Measurements from ENCODE around the gene BAZ1A.

The BAZ1A gene

DNA sequence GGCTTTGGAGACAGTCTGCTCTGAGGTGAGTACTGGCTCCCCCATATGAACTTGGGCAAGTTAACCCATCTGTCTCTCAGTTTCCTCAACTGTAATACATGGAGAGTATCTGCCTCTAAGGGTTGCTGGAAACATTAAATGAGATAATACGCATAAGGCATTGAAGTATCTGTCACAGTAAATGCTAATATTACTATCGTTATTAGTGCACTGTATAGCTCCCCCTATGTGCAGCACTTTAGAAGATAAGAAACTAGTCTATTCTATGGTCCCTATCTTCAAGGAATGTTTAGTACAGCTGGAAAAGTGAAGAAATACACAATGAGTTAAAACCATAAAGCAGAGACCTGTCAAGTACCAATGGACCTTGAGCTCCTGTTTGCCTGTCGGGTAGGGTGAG is 109.1 kb downstream of the BAZ1A start:
- Histone ChIP-seq H3K4me2 (ENCODE audit: low read length) (no peak overlapping the region), H3K23ac (ENCODE audit: low read length) (no peak overlapping the region), H3K27me3 (ENCODE audit: insufficient read depth, low read length, poor library complexity) (no peaks in the 10 kb centered on the region), H3K56ac (ENCODE audit: low read length) (no peak overlapping the region), H2AK5ac (ENCODE audit: low read length) (no peak overlapping the region), H3K79me2 (ENCODE audit: control insufficient read depth, insufficient read depth, low read length) (no peaks in the 10 kb centered on the region), H4K8ac (ENCODE audit: low read depth, low read length) (no peak overlapping the region), H3K9ac (ENCODE audit: low read length) (no peak overlapping the region), H3K4me1 (ENCODE audit: control insufficient read depth, low read depth, low read length) (no peaks in the 10 kb centered on the region), H2BK120ac (ENCODE audit: low read depth, low read length) (no peak overlapping the region), H3K18ac (ENCODE audit: low read length) (no peak overlapping the region), H4K5ac (ENCODE audit: low read length) (no peak overlapping the region), H3K4ac (ENCODE audit: low read depth, low read length) (no peak overlapping the region), H3K27ac (ENCODE audit: low read depth, low read length) (no peak overlapping the region), H3K36me3 (ENCODE audit: control insufficient read depth, insufficient read depth, low read length) (peaks cover 2% of the 10 kb centered on the region), H2BK15ac (replicated peaks; ENCODE audit: low read depth) (no peak overlapping the region), H3K79me1 (ENCODE audit: low read length) (no peaks in the 10 kb centered on the region), H2BK5ac (ENCODE audit: low read length) (no peak overlapping the region), H3K4me3 (ENCODE audit: low read length) (no peak overlapping the region)
- DNase-seq = no peak
- WGBS (ENCODE audit: extremely low coverage, insufficient coverage, low lambda C conversion rate) = no CpG with 5 or more reads among the region's 3 CpGs

GRCh38 chr14:34755215-34755614 is 119.9 kb downstream of the BAZ1A start:
- Histone ChIP-seq H3K4me1 (ENCODE audit: control insufficient read depth, low read depth, low read length) (no peaks in the 10 kb centered on the region), H3K27me3 (ENCODE audit: insufficient read depth, low read length, poor library complexity) (no peaks in the 10 kb centered on the region), H3K4ac (ENCODE audit: low read depth, low read length) (no peak overlapping the region), H3K36me3 (ENCODE audit: control insufficient read depth, insufficient read depth, low read length) (no peaks in the 10 kb centered on the region), H2BK120ac (ENCODE audit: low read depth, low read length) (no peak overlapping the region), H3K79me1 (ENCODE audit: low read length) (no peaks in the 10 kb centered on the region), H3K27ac (ENCODE audit: low read depth, low read length) (no peak overlapping the region), H3K18ac (ENCODE audit: low read length) (no peak overlapping the region), H3K4me3 (ENCODE audit: low read length) (no peak overlapping the region), H2BK5ac (ENCODE audit: low read length) (no peak overlapping the region), H3K4me2 (ENCODE audit: low read length) (no peak overlapping the region), H2AK5ac (ENCODE audit: low read length) (no peak overlapping the region), H3K23ac (ENCODE audit: low read length) (no peak overlapping the region), H4K8ac (ENCODE audit: low read depth, low read length) (no peak overlapping the region), H4K5ac (ENCODE audit: low read length) (no peak overlapping the region), H2BK15ac (replicated peaks; ENCODE audit: low read depth) (no peak overlapping the region), H3K9ac (ENCODE audit: low read length) (no peak overlapping the region), H3K56ac (ENCODE audit: low read length) (no peak overlapping the region), H3K79me2 (ENCODE audit: control insufficient read depth, insufficient read depth, low read length) (no peaks in the 10 kb centered on the region)
- DNase-seq = no peak
- WGBS (ENCODE audit: extremely low coverage, insufficient coverage, low lambda C conversion rate) = no CpG with 5 or more reads among the region's 2 CpGs

DNA sequence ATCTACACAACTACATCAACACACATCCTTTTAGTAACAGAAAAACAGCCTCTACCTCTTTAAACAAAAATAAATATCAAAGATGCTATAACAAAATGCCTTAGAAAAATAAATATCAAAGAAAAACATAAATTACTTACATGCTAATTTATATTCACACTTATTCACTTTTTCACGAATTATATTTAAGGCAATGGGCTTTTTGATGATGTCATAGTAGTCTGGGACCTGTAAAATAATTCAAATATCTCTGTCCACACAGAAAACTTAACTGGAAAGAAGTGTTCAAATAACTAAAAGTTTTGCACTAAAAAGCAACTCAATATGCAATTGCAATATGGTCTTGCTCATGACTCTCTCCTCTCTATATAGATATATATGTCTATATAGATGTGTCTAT is 120.5 kb downstream of the BAZ1A start:
- H3K4ac ChIP-seq (ENCODE audit: low read depth, low read length) = no peak overlapping the region
- H4K5ac ChIP-seq (ENCODE audit: low read length) = no peak overlapping the region
- H3K23ac ChIP-seq (ENCODE audit: low read length) = no peak overlapping the region
- no peak overlapping the region for H2AK5ac ChIP-seq (ENCODE audit: low read length)
- H3K79me1 ChIP-seq (ENCODE audit: low read length) = no peaks in the 10 kb centered on the region
- no peak overlapping the region for H3K9ac ChIP-seq (ENCODE audit: low read length)
- H3K79me2 ChIP-seq (ENCODE audit: control insufficient read depth, insufficient read depth, low read length) = no peaks in the 10 kb centered on the region
- WGBS (ENCODE audit: extremely low coverage, insufficient coverage, low lambda C conversion rate) = 100% methylated on average over 1 of the region's 1 CpG
- DNase-seq = no peak
- no peak overlapping the region for H3K18ac ChIP-seq (ENCODE audit: low read length)
- H3K56ac ChIP-seq (ENCODE audit: low read length) = no peak overlapping the region
- no peak overlapping the region for H2BK15ac ChIP-seq (replicated peaks; ENCODE audit: low read depth)
- H3K4me1 ChIP-seq (ENCODE audit: control insufficient read depth, low read depth, low read length) = no peaks in the 10 kb centered on the region
- no peak overlapping the region for H3K4me2 ChIP-seq (ENCODE audit: low read length)
- H3K27ac ChIP-seq (ENCODE audit: low read depth, low read length) = no peak overlapping the region
- H4K8ac ChIP-seq (ENCODE audit: low read depth, low read length) = no peak overlapping the region
- H3K4me3 ChIP-seq (ENCODE audit: low read length) = no peak overlapping the region
- H3K27me3 ChIP-seq (ENCODE audit: insufficient read depth, low read length, poor library complexity) = no peaks in the 10 kb centered on the region
- H3K36me3 ChIP-seq (ENCODE audit: control insufficient read depth, insufficient read depth, low read length) = no peaks in the 10 kb centered on the region
- H2BK120ac ChIP-seq (ENCODE audit: low read depth, low read length) = no peak overlapping the region
- H2BK5ac ChIP-seq (ENCODE audit: low read length) = no peak overlapping the region

DNA sequence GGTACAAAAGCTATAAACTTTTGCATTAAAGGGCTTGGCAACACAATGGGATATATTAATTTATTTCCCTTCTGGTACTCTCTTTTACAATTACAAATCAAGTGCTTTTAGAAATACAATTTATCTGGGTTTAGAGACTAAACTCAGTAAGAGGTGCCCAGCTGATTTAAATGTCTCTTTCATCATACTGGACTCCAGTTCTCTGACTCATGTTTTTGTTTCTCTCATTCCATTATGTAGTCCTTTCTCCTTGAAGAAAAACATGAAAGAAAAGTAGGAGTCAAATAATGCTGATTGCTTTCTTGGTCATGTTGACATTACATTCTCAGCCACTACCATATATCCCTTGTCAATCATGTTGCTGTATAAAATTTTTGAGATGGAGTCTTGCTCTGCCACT is 124.5 kb downstream of the BAZ1A start:
- Histone ChIP-seq H4K5ac (ENCODE audit: low read length) (no peak overlapping the region), H3K27me3 (ENCODE audit: insufficient read depth, low read length, poor library complexity) (no peaks in the 10 kb centered on the region), H3K18ac (ENCODE audit: low read length) (no peak overlapping the region), H3K79me1 (ENCODE audit: low read length) (no peaks in the 10 kb centered on the region), H3K4me2 (ENCODE audit: low read length) (no peak overlapping the region), H3K56ac (ENCODE audit: low read length) (no peak overlapping the region), H3K27ac (ENCODE audit: low read depth, low read length) (no peak overlapping the region), H2BK120ac (ENCODE audit: low read depth, low read length) (no peak overlapping the region), H2BK15ac (replicated peaks; ENCODE audit: low read depth) (no peak overlapping the region), H3K9ac (ENCODE audit: low read length) (no peak overlapping the region), H3K36me3 (ENCODE audit: control insufficient read depth, insufficient read depth, low read length) (no peaks in the 10 kb centered on the region), H3K4me1 (ENCODE audit: control insufficient read depth, low read depth, low read length) (no peaks in the 10 kb centered on the region), H3K79me2 (ENCODE audit: control insufficient read depth, insufficient read depth, low read length) (no peaks in the 10 kb centered on the region), H3K23ac (ENCODE audit: low read length) (no peak overlapping the region), H3K4me3 (ENCODE audit: low read length) (no peak overlapping the region), H4K8ac (ENCODE audit: low read depth, low read length) (no peak overlapping the region), H3K4ac (ENCODE audit: low read depth, low read length) (no peak overlapping the region), H2BK5ac (ENCODE audit: low read length) (no peak overlapping the region), H2AK5ac (ENCODE audit: low read length) (no peak overlapping the region)
- no peak for DNase-seq

DNA sequence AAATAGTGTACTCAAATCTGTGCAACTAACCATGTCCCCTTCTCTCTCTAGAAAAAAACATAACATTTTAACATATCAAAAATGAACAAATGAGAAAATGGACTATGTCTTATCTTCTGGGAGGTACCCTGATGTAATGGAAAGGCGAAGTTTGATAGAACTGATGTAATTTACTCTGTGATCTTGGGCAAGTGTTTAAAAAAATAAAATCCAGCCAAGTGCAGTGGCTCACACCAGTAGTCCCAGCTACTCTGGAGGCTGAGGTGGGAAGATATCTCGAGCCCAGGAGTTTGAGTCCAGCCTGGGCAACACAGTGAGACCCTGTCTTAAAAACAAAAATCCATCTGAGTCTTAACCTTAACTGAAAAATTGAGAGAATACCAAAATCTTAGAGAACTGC is 124.9 kb downstream of the BAZ1A start:
- no peak overlapping the region for H3K4me2 ChIP-seq (ENCODE audit: low read length)
- H2BK5ac ChIP-seq (ENCODE audit: low read length) = no peak overlapping the region
- H3K4me3 ChIP-seq (ENCODE audit: low read length) = no peak overlapping the region
- H3K9ac ChIP-seq (ENCODE audit: low read length) = no peak overlapping the region
- H3K79me2 ChIP-seq (ENCODE audit: control insufficient read depth, insufficient read depth, low read length) = no peaks in the 10 kb centered on the region
- H3K79me1 ChIP-seq (ENCODE audit: low read length) = no peaks in the 10 kb centered on the region
- H3K4me1 ChIP-seq (ENCODE audit: control insufficient read depth, low read depth, low read length) = no peaks in the 10 kb centered on the region
- no peak overlapping the region for H4K5ac ChIP-seq (ENCODE audit: low read length)
- H2BK120ac ChIP-seq (ENCODE audit: low read depth, low read length) = no peak overlapping the region
- DNase-seq = no peak
- H3K27ac ChIP-seq (ENCODE audit: low read depth, low read length) = no peak overlapping the region
- no peaks in the 10 kb centered on the region for H3K27me3 ChIP-seq (ENCODE audit: insufficient read depth, low read length, poor library complexity)
- H2AK5ac ChIP-seq (ENCODE audit: low read length) = no peak overlapping the region
- no peak overlapping the region for H3K56ac ChIP-seq (ENCODE audit: low read length)
- H3K23ac ChIP-seq (ENCODE audit: low read length) = no peak overlapping the region
- no CpG with 5 or more reads among the region's 2 CpGs for WGBS (ENCODE audit: extremely low coverage, insufficient coverage, low lambda C conversion rate)
- no peak overlapping the region for H4K8ac ChIP-seq (ENCODE audit: low read depth, low read length)
- H3K4ac ChIP-seq (ENCODE audit: low read depth, low read length) = no peak overlapping the region
- H2BK15ac ChIP-seq (replicated peaks; ENCODE audit: low read depth) = no peak overlapping the region
- no peaks in the 10 kb centered on the region for H3K36me3 ChIP-seq (ENCODE audit: control insufficient read depth, insufficient read depth, low read length)
- no peak overlapping the region for H3K18ac ChIP-seq (ENCODE audit: low read length)

DNA sequence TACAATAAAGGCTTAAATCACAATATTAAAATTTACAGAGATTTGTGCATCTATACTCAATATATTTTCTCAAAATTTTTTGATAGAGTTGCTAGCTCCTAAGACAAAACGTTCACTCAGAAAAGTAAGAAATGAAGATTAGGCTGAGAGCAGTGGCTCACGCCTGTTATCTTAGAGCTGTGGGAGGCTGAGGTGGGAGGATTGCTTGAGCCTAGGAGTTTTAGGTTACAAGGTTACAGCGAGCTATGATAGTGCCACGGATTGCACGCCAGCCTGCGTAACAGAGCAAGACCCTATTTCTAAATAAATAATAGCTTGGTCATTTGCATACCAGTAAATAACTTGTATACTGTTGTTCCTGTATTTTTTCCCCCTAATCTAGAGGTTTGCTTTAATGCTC is 125.8 kb downstream of the BAZ1A start:
- Histone ChIP-seq H4K5ac (ENCODE audit: low read length) (no peak overlapping the region), H3K27ac (ENCODE audit: low read depth, low read length) (no peak overlapping the region), H3K9ac (ENCODE audit: low read length) (no peak overlapping the region), H3K18ac (ENCODE audit: low read length) (no peak overlapping the region), H3K4ac (ENCODE audit: low read depth, low read length) (no peak overlapping the region), H3K4me2 (ENCODE audit: low read length) (no peak overlapping the region), H3K79me2 (ENCODE audit: control insufficient read depth, insufficient read depth, low read length) (no peaks in the 10 kb centered on the region), H3K56ac (ENCODE audit: low read length) (no peak overlapping the region), H4K8ac (ENCODE audit: low read depth, low read length) (no peak overlapping the region), H2BK15ac (replicated peaks; ENCODE audit: low read depth) (no peak overlapping the region), H2AK5ac (ENCODE audit: low read length) (no peak overlapping the region), H3K23ac (ENCODE audit: low read length) (no peak overlapping the region), H3K36me3 (ENCODE audit: control insufficient read depth, insufficient read depth, low read length) (no peaks in the 10 kb centered on the region), H2BK5ac (ENCODE audit: low read length) (no peak overlapping the region), H3K4me3 (ENCODE audit: low read length) (no peak overlapping the region), H3K27me3 (ENCODE audit: insufficient read depth, low read length, poor library complexity) (no peaks in the 10 kb centered on the region), H2BK120ac (ENCODE audit: low read depth, low read length) (no peak overlapping the region), H3K79me1 (ENCODE audit: low read length) (no peaks in the 10 kb centered on the region), H3K4me1 (ENCODE audit: control insufficient read depth, low read depth, low read length) (no peaks in the 10 kb centered on the region)
- WGBS (ENCODE audit: extremely low coverage, insufficient coverage, low lambda C conversion rate) = no CpG with 5 or more reads among the region's 6 CpGs
- DNase-seq = peak; percentile 18

All from mesendoderm (in vitro differentiated cells).